Measurements from ENCODE around the gene LDLRAD2.

DNA sequence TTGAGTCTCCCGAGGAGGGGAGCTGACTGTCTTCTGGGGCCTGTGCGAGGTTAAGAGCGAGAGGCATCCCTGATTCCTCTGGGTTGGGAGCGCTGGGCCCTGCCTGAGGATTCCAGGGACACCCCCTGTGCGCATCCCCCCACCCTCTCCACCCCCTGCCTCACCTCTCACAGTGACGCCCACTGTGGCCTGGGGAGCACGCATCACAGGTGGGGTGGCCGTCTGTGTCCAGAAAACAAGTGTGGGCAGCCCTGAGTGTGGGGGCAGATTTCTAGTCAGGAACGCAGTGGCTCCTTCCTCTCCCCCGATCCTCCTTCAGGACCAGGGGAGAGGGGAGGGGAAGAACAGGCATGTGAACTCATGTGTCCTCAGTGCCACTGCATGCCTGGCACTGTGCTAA lies 61.7 kb downstream of the LDLRAD2 start:
- TF ChIP-seq EZH2 (optimal IDR thresholded peaks at IDR 0.05; ENCODE audit: low read depth, low read length) = no peak
- TF ChIP-seq, protein P1, sequence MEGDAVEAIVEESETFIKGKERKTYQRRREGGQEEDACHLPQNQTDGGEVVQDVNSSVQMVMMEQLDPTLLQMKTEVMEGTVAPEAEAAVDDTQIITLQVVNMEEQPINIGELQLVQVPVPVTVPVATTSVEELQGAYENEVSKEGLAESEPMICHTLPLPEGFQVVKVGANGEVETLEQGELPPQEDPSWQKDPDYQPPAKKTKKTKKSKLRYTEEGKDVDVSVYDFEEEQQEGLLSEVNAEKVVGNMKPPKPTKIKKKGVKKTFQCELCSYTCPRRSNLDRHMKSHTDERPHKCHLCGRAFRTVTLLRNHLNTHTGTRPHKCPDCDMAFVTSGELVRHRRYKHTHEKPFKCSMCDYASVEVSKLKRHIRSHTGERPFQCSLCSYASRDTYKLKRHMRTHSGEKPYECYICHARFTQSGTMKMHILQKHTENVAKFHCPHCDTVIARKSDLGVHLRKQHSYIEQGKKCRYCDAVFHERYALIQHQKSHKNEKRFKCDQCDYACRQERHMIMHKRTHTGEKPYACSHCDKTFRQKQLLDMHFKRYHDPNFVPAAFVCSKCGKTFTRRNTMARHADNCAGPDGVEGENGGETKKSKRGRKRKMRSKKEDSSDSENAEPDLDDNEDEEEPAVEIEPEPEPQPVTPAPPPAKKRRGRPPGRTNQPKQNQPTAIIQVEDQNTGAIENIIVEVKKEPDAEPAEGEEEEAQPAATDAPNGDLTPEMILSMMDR (IDR thresholded peaks at IDR 0.05; ENCODE audit: low read length) = no peak
- TF ChIP-seq EZH2phosphoT487 (IDR thresholded peaks at IDR 0.05; ENCODE audit: low read length) = no peak

Data from MM.1S (cell line).